GM18526 (cell line): ENCODE results near the gene RFPL1.

Source experiments
- POLR2A ChIP-seq: IDR thresholded peaks from 3 replicates; pipeline ENCODE4 v1.6.1; 2011; ENCODE audit not compliant: insufficient read length; ENCODE audit errors: extremely low read depth

Gene RFPL1

DNA sequence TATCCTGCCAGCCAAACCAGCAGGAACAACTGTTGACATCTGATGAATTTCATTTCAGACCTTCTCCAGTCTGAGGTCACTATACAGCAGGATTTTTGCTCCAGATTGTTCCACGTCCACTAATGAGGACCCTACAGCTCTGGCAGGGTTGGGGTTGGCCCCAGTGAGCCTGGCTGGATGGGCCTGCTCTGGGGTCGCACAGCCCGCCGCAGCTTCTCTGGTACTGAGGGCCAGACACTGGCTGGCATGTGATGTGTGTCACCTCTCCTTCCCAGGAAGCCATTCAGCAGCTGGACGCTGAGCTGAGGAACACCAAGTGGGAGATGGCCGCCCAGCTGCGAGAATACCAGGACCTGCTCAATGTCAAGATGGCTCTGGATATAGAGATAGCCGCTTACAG is 47.1 kb downstream of the RFPL1 start:
- TF ChIP-seq POLR2A = no peak

- TF ChIP-seq POLR2A = no peak
These were observed 49.1 kb downstream of the RFPL1 start for GRCh38 chr22:29487426-29487986.

DNA sequence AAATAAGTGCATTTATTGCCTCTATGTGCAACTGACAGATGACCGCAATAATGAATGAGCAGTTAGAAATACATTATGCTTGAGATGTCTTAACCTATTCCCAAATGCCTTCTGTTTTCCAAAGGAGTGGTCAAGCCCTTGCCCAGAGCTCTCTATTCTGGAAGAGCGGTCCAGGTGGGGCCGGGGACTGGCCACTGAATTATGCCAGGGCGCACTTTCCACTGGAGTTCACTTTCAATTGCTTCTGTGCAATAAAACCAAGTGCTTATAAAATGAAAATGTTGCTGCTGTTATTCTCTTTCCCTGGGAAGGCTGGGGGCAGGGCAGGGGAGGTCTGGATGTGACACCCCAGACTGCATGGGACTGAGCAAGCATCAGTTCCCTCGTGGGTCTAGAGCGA is 52.6 kb downstream of the RFPL1 start:
- TF ChIP-seq POLR2A = no peak
